Body of pancreas (tissue), 4 donors: ENCODE measurements around the gene FRMD5. TPM values are rescaled to one million over a fixed set of nuclear protein-coding genes. Genes with fewer than 3 reads are reported as not detected.

Source experiments
- ATAC-seq: fragments of 150-250 bp; one replicate; pipeline ENCODE4 v1.9.1; 2016
- DNase-seq, 4 donors: peaks; one replicate each; pipeline ENCODE4 v3.0.0-alpha.2; 2019
- H3K27ac ChIP-seq, 4 donors: fragments of 200-600 bp; sonication (generic); 1 replicate in 3 of 4; 2 replicates in 1 of 4; pipeline versions ENCODE4 v1.5.1 to v1.6.1; 2016 to 2019; ENCODE audit warnings: mild to moderate bottlenecking in 1 of 4, mixed read lengths in 1 of 4, moderate library complexity in 1 of 4
- H3K27me3 ChIP-seq, 2 donors: fragments of 200-600 bp; sonication (generic); one replicate each; pipeline ENCODE4 v1.6.0; 2016; ENCODE audit warnings: mild to moderate bottlenecking in 1 of 2
- H3K36me3 ChIP-seq, 2 donors: fragments of 200-600 bp; sonication (generic); replicated peaks in 1 of 2; 2 replicates each; pipeline ENCODE4 v1.5.1; 2016; ENCODE audit warnings: low read depth in 2 of 2; ENCODE audit not compliant: insufficient read depth in 1 of 2
- H3K4me1 ChIP-seq: fragments of 200-600 bp; sonication (generic); one replicate; pipeline ENCODE4 v1.6.0; 2016
- H3K4me3 ChIP-seq, 2 donors: fragments of 200-600 bp; sonication (generic); 1 replicate in 1 of 2; 2 replicates in 1 of 2; pipeline ENCODE4 v1.5.1; 2016 to 2019
- H3K9me3 ChIP-seq, 3 donors: fragments of 200-600 bp; sonication (generic); 1 replicate in 2 of 3; 2 replicates in 1 of 3; pipeline ENCODE4 v1.5.1; 2016
- POLR2A ChIP-seq, 3 donors: fragments of 450-650 bp; IDR thresholded peaks; one replicate each; pipeline ENCODE4 v1.6.1; 2016; ENCODE audit warnings: antibody characterized with exemption in 3 of 3, mild to moderate bottlenecking in 2 of 3
- WGBS, 2 donors: methylation state at CpG; one replicate each; pipeline ENCODE4 v1.1.5; 2017; 5-methylcytosine and 5-hydroxymethylcytosine counted together
- intact Hi-C: fragments of 100-400 bp; cut with DNase I; formaldehyde crosslinking; loops from one replicate; pipeline ENCODE4 v1.15.1; 2023
- total RNA-seq, 2 donors: library from RNA; depleted of rRNA; stranded (reverse); fragments of >200 nt; gene quantifications; one replicate each; pipeline ENCODE4 v1.1.0, GENCODE V29; 2016
- TF ChIP-seq, protein P1 (sequence below), 7 experiments: fragments of 450-650 bp in 4 of 7; fragments of 200-600 bp in 3 of 7; sonication (generic) in 3 of 7; IDR thresholded peaks; one replicate each; pipeline ENCODE4 v1.5.1; 2016 to 2019; ENCODE audit warnings: antibody characterized with exemption in 7 of 7

FRMD5 gene
- total RNA-seq, 2 donors from 2014 or later: 1.3 TPM; not detected in 1

DNA sequence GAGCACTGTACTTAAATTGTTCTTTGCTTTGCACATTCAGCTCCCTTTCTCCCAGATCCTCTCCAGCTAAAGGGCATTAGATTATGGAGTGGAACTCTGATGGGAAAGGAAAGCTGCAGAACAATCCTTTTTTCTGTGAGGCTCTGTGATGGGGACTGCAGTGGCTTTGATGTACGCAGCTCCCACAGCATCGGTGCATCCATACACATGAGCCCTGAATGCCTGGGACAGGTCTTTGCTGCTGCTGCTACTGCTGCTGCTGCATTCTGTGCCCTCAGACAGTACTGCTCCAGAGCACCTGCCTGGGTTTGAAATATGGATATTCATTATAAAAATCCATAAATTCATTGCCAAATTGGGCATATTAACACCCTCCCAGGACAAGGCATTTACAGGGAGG is 203.9 kb downstream of the FRMD5 start:
- DNase-seq (no peak), ATAC-seq (no peak)
- WGBS, 2 donors: 61 to 79% methylated on average over 2 of the region's 2 CpGs
- Histone ChIP-seq H3K4me3 (no peak overlapping the region), H3K27ac (no peak overlapping the region), H3K27me3 (no peaks in the 10 kb centered on the region), H3K4me1 (no peaks in the 10 kb centered on the region), H3K9me3 (no peaks in the 10 kb centered on the region), H3K36me3 (no peaks in the 10 kb centered on the region)
- intact Hi-C loops: no loop called here
- TF ChIP-seq POLR2A (IDR thresholded peaks at IDR 0.05): no peak
- TF ChIP-seq, protein P1, sequence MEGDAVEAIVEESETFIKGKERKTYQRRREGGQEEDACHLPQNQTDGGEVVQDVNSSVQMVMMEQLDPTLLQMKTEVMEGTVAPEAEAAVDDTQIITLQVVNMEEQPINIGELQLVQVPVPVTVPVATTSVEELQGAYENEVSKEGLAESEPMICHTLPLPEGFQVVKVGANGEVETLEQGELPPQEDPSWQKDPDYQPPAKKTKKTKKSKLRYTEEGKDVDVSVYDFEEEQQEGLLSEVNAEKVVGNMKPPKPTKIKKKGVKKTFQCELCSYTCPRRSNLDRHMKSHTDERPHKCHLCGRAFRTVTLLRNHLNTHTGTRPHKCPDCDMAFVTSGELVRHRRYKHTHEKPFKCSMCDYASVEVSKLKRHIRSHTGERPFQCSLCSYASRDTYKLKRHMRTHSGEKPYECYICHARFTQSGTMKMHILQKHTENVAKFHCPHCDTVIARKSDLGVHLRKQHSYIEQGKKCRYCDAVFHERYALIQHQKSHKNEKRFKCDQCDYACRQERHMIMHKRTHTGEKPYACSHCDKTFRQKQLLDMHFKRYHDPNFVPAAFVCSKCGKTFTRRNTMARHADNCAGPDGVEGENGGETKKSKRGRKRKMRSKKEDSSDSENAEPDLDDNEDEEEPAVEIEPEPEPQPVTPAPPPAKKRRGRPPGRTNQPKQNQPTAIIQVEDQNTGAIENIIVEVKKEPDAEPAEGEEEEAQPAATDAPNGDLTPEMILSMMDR (IDR thresholded peaks at IDR 0.05): no peak

DNA sequence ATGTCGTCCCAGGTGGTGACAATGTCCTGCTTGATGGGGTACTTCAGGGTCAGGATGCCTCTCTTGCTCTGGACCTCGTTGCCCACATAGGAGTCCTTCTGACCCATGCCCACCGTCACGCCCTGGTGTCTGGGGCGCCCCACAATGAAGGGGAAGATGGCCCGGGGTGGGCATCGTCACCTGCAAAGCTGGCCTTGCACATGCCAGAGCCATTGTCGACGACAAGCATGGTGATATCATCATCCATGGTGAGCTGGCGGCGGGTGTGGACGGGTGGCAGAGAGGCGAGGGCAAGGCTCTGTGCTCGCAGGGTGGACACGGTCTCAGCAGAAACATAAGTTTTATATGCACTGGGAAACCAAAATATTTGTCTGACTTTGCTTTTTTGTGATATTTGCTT is 205.1 kb downstream of the FRMD5 start:
- ATAC-seq: no peak
- Histone ChIP-seq H3K4me3 (no peak overlapping the region), H3K27me3 (no peaks in the 10 kb centered on the region), H3K36me3 (no peaks in the 10 kb centered on the region), H3K27ac (no peak overlapping the region), H3K9me3 (no peaks in the 10 kb centered on the region), H3K4me1 (no peaks in the 10 kb centered on the region)
- TF ChIP-seq, protein P1 (IDR thresholded peaks at IDR 0.05): no peak
- TF ChIP-seq POLR2A (IDR thresholded peaks at IDR 0.05): no peak
- intact Hi-C loops: no loop called here
- DNase-seq: no peak
- 86 to 90% methylated on average over 10 to 15 of the region's 15 CpGs for WGBS, 2 donors

DNA sequence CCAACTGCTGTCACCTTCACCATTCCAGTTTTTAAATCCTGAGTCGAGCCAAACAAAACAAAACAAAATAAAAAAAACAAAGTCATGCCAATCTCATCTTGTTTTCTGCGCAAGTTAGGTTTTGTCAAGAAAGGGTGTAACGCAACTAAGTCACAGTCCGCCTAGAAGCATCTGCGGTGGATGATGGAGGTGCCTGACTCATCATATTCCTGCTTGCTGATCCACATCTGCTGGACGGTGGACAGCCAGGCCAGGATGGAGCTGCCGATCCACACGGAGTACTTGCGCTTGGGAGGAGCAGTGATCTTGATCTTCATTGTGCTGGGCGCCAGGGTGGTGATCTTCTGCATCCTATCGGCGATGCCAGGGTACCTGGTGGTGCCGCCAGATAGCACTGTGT is 206.2 kb downstream of the FRMD5 start:
- H3K36me3 ChIP-seq: no peaks in the 10 kb centered on the region
- TF ChIP-seq POLR2A (IDR thresholded peaks at IDR 0.05): no peak
- TF ChIP-seq, protein P1 (IDR thresholded peaks at IDR 0.05): no peak
- no peak for ATAC-seq
- no peak overlapping the region for H3K27ac ChIP-seq
- 87 to 91% methylated on average over 10 to 13 of the region's 13 CpGs for WGBS, 2 donors
- intact Hi-C loops: no loop called here
- H3K27me3 ChIP-seq: no peaks in the 10 kb centered on the region
- H3K9me3 ChIP-seq: no peaks in the 10 kb centered on the region
- no peak for DNase-seq
- H3K4me3 ChIP-seq: no peak overlapping the region
- H3K4me1 ChIP-seq: no peaks in the 10 kb centered on the region

DNA sequence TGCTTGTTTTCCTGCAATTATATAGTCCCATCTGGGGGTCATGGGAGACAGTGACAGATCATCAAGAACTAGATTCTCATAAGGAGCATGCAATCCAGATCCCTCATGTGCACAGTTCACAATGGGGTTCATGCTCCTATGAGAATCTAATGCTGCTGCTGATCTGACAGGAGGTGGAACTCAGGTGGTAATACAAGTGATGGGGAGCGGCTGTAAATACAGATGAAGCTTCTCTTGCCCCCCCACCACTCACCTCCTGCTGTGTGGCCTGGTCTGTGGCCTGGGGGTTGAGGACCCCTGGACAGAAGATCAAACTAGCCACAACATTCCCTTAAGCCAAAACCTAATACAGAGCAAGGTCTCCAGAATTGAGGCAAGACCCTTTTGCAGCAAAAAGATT is 207.1 kb downstream of the FRMD5 start:
- 83 to 100% methylated on average over 1 of the region's 1 CpG for WGBS, 2 donors
- H3K27me3 ChIP-seq: no peaks in the 10 kb centered on the region
- TF ChIP-seq POLR2A (IDR thresholded peaks at IDR 0.05): no peak
- TF ChIP-seq, protein P1 (IDR thresholded peaks at IDR 0.05): no peak
- ATAC-seq: no peak
- no peak overlapping the region for H3K27ac ChIP-seq
- H3K9me3 ChIP-seq: no peaks in the 10 kb centered on the region
- no peaks in the 10 kb centered on the region for H3K4me1 ChIP-seq
- intact Hi-C loops: no loop called here
- no peaks in the 10 kb centered on the region for H3K36me3 ChIP-seq
- H3K4me3 ChIP-seq: no peak overlapping the region
- DNase-seq: no peak

DNA sequence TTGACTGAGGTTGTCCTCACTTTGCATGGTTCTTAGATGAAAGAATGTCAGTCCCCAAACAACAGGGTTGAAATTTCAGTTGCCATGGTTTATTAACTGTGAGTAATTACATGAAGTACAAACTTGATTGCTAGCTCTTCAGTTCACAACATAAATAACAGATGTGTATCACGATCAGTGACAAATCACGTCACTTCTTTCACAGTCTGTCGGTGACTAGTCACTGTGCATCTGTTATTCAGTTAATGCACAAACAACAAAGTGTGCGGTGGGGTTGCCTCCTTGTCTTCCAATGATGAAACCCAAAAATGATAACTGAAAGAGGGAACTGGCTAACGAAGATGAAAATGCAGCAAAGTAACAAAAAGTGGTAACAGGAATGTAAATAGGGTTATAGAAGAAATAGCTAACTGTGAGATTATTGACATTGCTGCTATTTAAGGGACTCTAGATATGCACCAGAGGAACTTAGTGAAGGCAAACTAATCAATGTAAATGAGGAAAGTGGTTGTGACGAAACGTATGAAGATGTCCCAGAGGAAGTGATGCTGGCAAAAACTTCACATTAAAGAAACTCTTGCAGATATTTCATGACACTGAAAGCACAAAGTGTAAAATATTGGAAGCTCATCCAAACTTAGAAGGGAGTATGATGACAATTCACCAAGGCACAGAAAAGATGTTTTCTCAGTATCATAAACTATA is 208.9 kb downstream of the FRMD5 start:
- no peak for DNase-seq
- no peaks in the 10 kb centered on the region for H3K36me3 ChIP-seq
- no peaks in the 10 kb centered on the region for H3K4me1 ChIP-seq
- H3K4me3 ChIP-seq: no peak overlapping the region
- H3K27me3 ChIP-seq: no peaks in the 10 kb centered on the region
- intact Hi-C loops: no loop called here
- no peak for ATAC-seq
- no peaks in the 10 kb centered on the region for H3K9me3 ChIP-seq
- TF ChIP-seq, protein P1 (IDR thresholded peaks at IDR 0.05): no peak
- no peak for TF ChIP-seq POLR2A (IDR thresholded peaks at IDR 0.05)
- no peak overlapping the region for H3K27ac ChIP-seq
- 50 to 62% methylated on average over 7 of the region's 7 CpGs for WGBS, 2 donors
